H1 (cell line): ENCODE data around the gene ZNF506. TPM values are rescaled to one million over a fixed set of nuclear protein-coding genes. Genes with fewer than 3 reads are reported as not detected.
A peak's percentile ranks its signal among the peaks of the same experiment; 100 is the strongest.

Source experiments
- BACH1 ChIP-seq: IDR thresholded peaks from 2 replicates; pipeline ENCODE4 v1.6.1; 2012; ENCODE audit warnings: low read length, improper control_type of control experiment
- CEBPB ChIP-seq: IDR thresholded peaks from 2 replicates; pipeline ENCODE4 v1.6.1; 2012; ENCODE audit warnings: low read depth, low read length
- CHD1 ChIP-seq: IDR thresholded peaks from 2 replicates; pipeline ENCODE4 v1.6.1; 2012; ENCODE audit warnings: low read depth, low read length, improper control_type of control experiment
- CHD2 ChIP-seq: IDR thresholded peaks from 2 replicates; pipeline ENCODE4 v1.6.1; 2012; ENCODE audit warnings: low read length, improper control_type of control experiment
- CREB1 ChIP-seq: IDR thresholded peaks from 2 replicates; pipeline ENCODE4 v1.6.1; 2012; ENCODE audit warnings: inconsistent platforms
- EGR1 ChIP-seq: IDR thresholded peaks from 2 replicates; pipeline ENCODE4 v1.6.1; 2011; ENCODE audit warnings: low read depth, low read length, borderline replicate concordance
- EP300 ChIP-seq, 2 experiments: IDR thresholded peaks; 1 replicate in 1 of 2; 2 replicates in 1 of 2; pipeline ENCODE4 v1.6.1; 2011 to 2012; ENCODE audit warnings: low read depth in 2 of 2, low read length in 2 of 2, mild to moderate bottlenecking in 2 of 2, borderline replicate concordance in 1 of 2, inconsistent platforms in 1 of 2, moderate library complexity in 1 of 2
- EZH2 ChIP-seq: fragments of 200-600 bp; sonication (generic); IDR thresholded peaks from 2 replicates; pipeline ENCODE4 v1.7.1; 2012; ENCODE audit warnings: low read depth, mild to moderate bottlenecking, moderate library complexity, low read length, inconsistent platforms; ENCODE audit not compliant: severe bottlenecking
- GABPA ChIP-seq: IDR thresholded peaks from 2 replicates; pipeline ENCODE4 v1.6.1; 2011; ENCODE audit warnings: mild to moderate bottlenecking, low read length, moderate library complexity, borderline replicate concordance; ENCODE audit not compliant: insufficient read depth
- HDAC2 ChIP-seq, 2 experiments: fragments of 300-600 bp in 1 of 2; sonication (generic) in 1 of 2; IDR thresholded peaks; 2 replicates each; pipeline ENCODE4 v1.6.1; 2011 to 2012; ENCODE audit warnings: low read depth in 2 of 2, low read length in 2 of 2, mild to moderate bottlenecking in 2 of 2, moderate library complexity in 2 of 2, borderline replicate concordance in 1 of 2, inconsistent platforms in 1 of 2
- HDAC6 ChIP-seq: IDR thresholded peaks from one replicate; pipeline ENCODE4 v1.7.1; 2012; ENCODE audit warnings: low read depth, mild to moderate bottlenecking, inconsistent platforms, low read length, moderate library complexity
- KDM4A ChIP-seq: IDR thresholded peaks from one replicate; pipeline ENCODE4 v1.7.1; 2012; ENCODE audit warnings: low read depth, mild to moderate bottlenecking, moderate library complexity, low read length, inconsistent platforms; ENCODE audit not compliant: severe bottlenecking
- NRF1 ChIP-seq: IDR thresholded peaks from 2 replicates; pipeline ENCODE4 v1.6.1; 2011; ENCODE audit warnings: mild to moderate bottlenecking, low read depth, low read length, improper control_type of control experiment
- PHF8 ChIP-seq: fragments of 200-600 bp; sonication (generic); conservative IDR thresholded peaks from 2 replicates; pipeline ENCODE4 v1.7.1; 2012; ENCODE audit warnings: low read depth, mild to moderate bottlenecking, inconsistent platforms, low read length, moderate library complexity
- POLR2A ChIP-seq, 2 experiments: IDR thresholded peaks; 1 replicate in 1 of 2; 2 replicates in 1 of 2; pipeline ENCODE4 v1.6.1; 2011; ENCODE audit warnings: low read depth in 2 of 2, low read length in 2 of 2, mild to moderate bottlenecking in 2 of 2; ENCODE audit errors: control extremely low read depth in 1 of 2
- RAD21 ChIP-seq, 2 experiments: IDR thresholded peaks in 1 of 2; conservative IDR thresholded peaks in 1 of 2; 2 replicates each; pipeline ENCODE4 v1.6.1; 2011; ENCODE audit warnings: low read depth in 2 of 2, low read length in 2 of 2, improper control_type of control experiment in 1 of 2, inconsistent platforms in 1 of 2, mild to moderate bottlenecking in 1 of 2, moderate library complexity in 1 of 2
- RNF2 ChIP-seq: fragments of 200-900, 300-1000 bp; sonication (generic); IDR thresholded peaks from 2 replicates; pipeline ENCODE4 v1.7.1; 2016; ENCODE audit warnings: borderline replicate concordance, low read depth, mild to moderate bottlenecking, antibody characterized with exemption, low read length; ENCODE audit not compliant: poor library complexity, severe bottlenecking; ENCODE audit errors: missing control alignments
- SIN3A ChIP-seq, 2 experiments: IDR thresholded peaks in 1 of 2; conservative IDR thresholded peaks in 1 of 2; 2 replicates each; pipeline ENCODE4 v1.6.1; 2011 to 2012; ENCODE audit warnings: low read length in 2 of 2, improper control_type of control experiment in 1 of 2, low read depth in 1 of 2, mild to moderate bottlenecking in 1 of 2
- SRF ChIP-seq: IDR thresholded peaks from 2 replicates; pipeline ENCODE4 v1.6.1; 2011; ENCODE audit warnings: mild to moderate bottlenecking, low read depth, low read length, moderate library complexity
- SUZ12 ChIP-seq: fragments of 200-600 bp; sonication (generic); IDR thresholded peaks from 2 replicates; pipeline ENCODE4 v1.6.1; 2012; ENCODE audit warnings: mild to moderate bottlenecking, inconsistent platforms, low read length, moderate library complexity, mixed read lengths
- TAF7 ChIP-seq: optimal IDR thresholded peaks from 2 replicates; pipeline ENCODE3; 2011; ENCODE audit warnings: low read depth, mild to moderate bottlenecking, inconsistent platforms, low read length, moderate library complexity, borderline replicate concordance
- TBP ChIP-seq: IDR thresholded peaks from 2 replicates; pipeline ENCODE4 v1.6.1; 2011; ENCODE audit warnings: low read depth, low read length, improper control_type of control experiment
- TCF12 ChIP-seq: IDR thresholded peaks from 2 replicates; pipeline ENCODE4 v1.6.1; 2011; ENCODE audit warnings: low read depth, mild to moderate bottlenecking, low read length
- YY1 ChIP-seq: IDR thresholded peaks from 2 replicates; pipeline ENCODE4 v1.6.1; 2011; ENCODE audit warnings: low read depth, mild to moderate bottlenecking, low read length
- polyA plus RNA-seq, 7 experiments: library from polyadenylated mRNA; depleted of rRNA in 3 of 7; stranded (reverse) in 5 of 7; unstranded in 2 of 7; fragments of >200 nt in 5 of 7; fragments of 200-250 nt in 2 of 7; gene quantifications; 1 replicate in 5 of 7; 2 replicates in 1 of 7; 4 replicates in 1 of 7; pipeline versions ENCODE4 v1.2.1 to v1.2.3, GENCODE V29; 2011 to 2013; ENCODE audit warnings: missing spikeins in 2 of 7, mixed read lengths in 2 of 7
- total RNA-seq: library from RNA; stranded (reverse); fragmentation: NEBNext Ultra II Directional; extraction: Animal tissue kit (Norgen Biotek cat#: 25700); gene quantifications from 2 replicates; pipeline ENCODE4 v1.2.1, GENCODE V29; 2021

The ZNF506 gene
- total and polyA plus RNA-seq, 2 of the 8 experiments (the other 6 are each of a cell fraction or from before 2014, with no cell fraction given), result 4.5 to 8.3 TPM

GRCh38 chr19:19860756-19861390 is 39.3 kb upstream of the ZNF506 start (continued):
- TF ChIP-seq PHF8, result peak; percentile 91
- TF ChIP-seq CREB1, result 0 out of 2 replicates have a peak, but pooled peaks have one; percentile 5
- TF ChIP-seq SUZ12, result no peak
- TF ChIP-seq TBP, result peak; percentile 94
- no peak for TF ChIP-seq SRF
- no peak for TF ChIP-seq TCF12
- TF ChIP-seq EZH2, result no peak
- no peak for TF ChIP-seq CEBPB
- no peak for TF ChIP-seq BACH1
- peak; percentile 96 to 99 for TF ChIP-seq POLR2A (IDR thresholded peaks at IDR 0.05; ENCODE audit: control extremely low read depth in 1 of 2, low read depth in 2 of 2, low read length in 2 of 2)
- TF ChIP-seq EGR1, result no peak
- TF ChIP-seq HDAC2 (IDR thresholded peaks at IDR 0.05; ENCODE audit: borderline replicate concordance in 1 of 2, low read depth in 2 of 2, low read length in 2 of 2), result no peak
- TF ChIP-seq RAD21 (IDR thresholded peaks at IDR 0.05 in 1 of 2, conservative IDR thresholded peaks at IDR 0.05 in 1 of 2; ENCODE audit: low read depth in 2 of 2, low read length in 2 of 2), result no peak
- no peak for TF ChIP-seq RNF2
- TF ChIP-seq YY1, result 0 out of 2 replicates have a peak, but pooled peaks have one; percentile 61
- TF ChIP-seq SIN3A (conservative IDR thresholded peaks at IDR 0.05 in 1 of 2, IDR thresholded peaks at IDR 0.05 in 1 of 2; ENCODE audit: low read depth in 1 of 2, low read length in 2 of 2), result peak in 1 of 2 experiments; percentile 68; a peak in 2 of 4 replicates
- TF ChIP-seq KDM4A, result peak; percentile 45
- peak; percentile 60; the same call in 1 of the 2 replicates for TF ChIP-seq CHD2
- TF ChIP-seq TAF7, result peak; percentile 79
- TF ChIP-seq HDAC6, result no peak
- no peak for TF ChIP-seq NRF1
- no peak for TF ChIP-seq GABPA
- no peak for TF ChIP-seq CHD1
- no peak for TF ChIP-seq EP300 (IDR thresholded peaks at IDR 0.05; ENCODE audit: borderline replicate concordance in 1 of 2, low read depth in 2 of 2, low read length in 2 of 2)
